ENCODE measurements around the gene PDZD7.

PDZD7 gene

GRCh38 chr10:101030496-101031127, 317 bp downstream of the PDZD7 start:
- H3K36me3 ChIP-seq (ENCODE audit: control insufficient read depth, insufficient read depth, low read length), result no peaks in the 10 kb centered on the region
- H3K4me3 ChIP-seq (replicated peaks; ENCODE audit: low read depth, low read length), result no peak overlapping the region
- TF ChIP-seq CTCF (IDR thresholded peaks at IDR 0.05; ENCODE audit: insufficient read depth, low read length, poor library complexity, severe bottlenecking), result no peak
- H3K27me3 ChIP-seq (replicated peaks; ENCODE audit: control insufficient read depth, insufficient read depth, low read length), result no peaks in the 10 kb centered on the region; the same call in 1 of the 2 replicates
- DNase-seq (ENCODE audit: extremely low read depth, insufficient read length), result no peak

GRCh38 chr10:101029520-101030295, 1.2 kb downstream of the PDZD7 start:
- Histone ChIP-seq H3K36me3 (ENCODE audit: control insufficient read depth, insufficient read depth, low read length) (no peaks in the 10 kb centered on the region), H3K27me3 (replicated peaks; ENCODE audit: control insufficient read depth, insufficient read depth, low read length) (no peaks in the 10 kb centered on the region; the same call in 1 of the 2 replicates), H3K4me3 (replicated peaks; ENCODE audit: low read depth, low read length) (no peak overlapping the region)
- DNase-seq (ENCODE audit: extremely low read depth, insufficient read length), result no peak
- TF ChIP-seq CTCF (IDR thresholded peaks at IDR 0.05; ENCODE audit: insufficient read depth, low read length, poor library complexity, severe bottlenecking), result no peak

- DNase-seq (ENCODE audit: extremely low read depth, insufficient read length), result no peak
- no peak for TF ChIP-seq CTCF (IDR thresholded peaks at IDR 0.05; ENCODE audit: insufficient read depth, low read length, poor library complexity, severe bottlenecking)
- no peak overlapping the region for H3K4me3 ChIP-seq (replicated peaks; ENCODE audit: low read depth, low read length)
- H3K36me3 ChIP-seq (ENCODE audit: control insufficient read depth, insufficient read depth, low read length), result no peaks in the 10 kb centered on the region
- H3K27me3 ChIP-seq (replicated peaks; ENCODE audit: control insufficient read depth, insufficient read depth, low read length), result no peaks in the 10 kb centered on the region; the same call in 1 of the 2 replicates
These were observed 2.2 kb downstream of the PDZD7 start for GRCh38 chr10:101028446-101029337.

GRCh38 chr10:101027106-101027720, 3.7 kb downstream of the PDZD7 start:
- TF ChIP-seq CTCF (IDR thresholded peaks at IDR 0.05; ENCODE audit: insufficient read depth, low read length, poor library complexity, severe bottlenecking), result no peak
- DNase-seq (ENCODE audit: extremely low read depth, insufficient read length), result no peak
- H3K36me3 ChIP-seq (ENCODE audit: control insufficient read depth, insufficient read depth, low read length), result no peaks in the 10 kb centered on the region
- no peaks in the 10 kb centered on the region; the same call in 1 of the 2 replicates for H3K27me3 ChIP-seq (replicated peaks; ENCODE audit: control insufficient read depth, insufficient read depth, low read length)
- H3K4me3 ChIP-seq (replicated peaks; ENCODE audit: low read depth, low read length), result no peak overlapping the region

- H3K4me3 ChIP-seq (replicated peaks; ENCODE audit: low read depth, low read length), result no peak overlapping the region
- DNase-seq (ENCODE audit: extremely low read depth, insufficient read length), result no peak
- H3K36me3 ChIP-seq (ENCODE audit: control insufficient read depth, insufficient read depth, low read length), result no peaks in the 10 kb centered on the region
- no peaks in the 10 kb centered on the region; the same call in 1 of the 2 replicates for H3K27me3 ChIP-seq (replicated peaks; ENCODE audit: control insufficient read depth, insufficient read depth, low read length)
- no peak for TF ChIP-seq CTCF (IDR thresholded peaks at IDR 0.05; ENCODE audit: insufficient read depth, low read length, poor library complexity, severe bottlenecking)
These were observed 7.8 kb downstream of the PDZD7 start for GRCh38 chr10:101022967-101023705.

All from GM06990 (cell line).